WTC11 (cell line): ENCODE results near the gene MYL11. TPM values are rescaled to one million over a fixed set of nuclear protein-coding genes. Genes with fewer than 3 reads are reported as not detected.

Source experiments
- ARID4B ChIP-seq: sonication (generic); formaldehyde crosslinking; IDR thresholded peaks from 2 replicates; pipeline ENCODE4 v1.8.0; 2023; ENCODE audit warnings: missing genetic modification reagents, mild to moderate bottlenecking, borderline replicate concordance
- ATF6 ChIP-seq: sonication (generic); formaldehyde crosslinking; IDR thresholded peaks from 2 replicates; pipeline ENCODE4 v1.8.1; 2023; ENCODE audit warnings: mild to moderate bottlenecking, missing genetic modification reagents
- CREM ChIP-seq: sonication (generic); formaldehyde crosslinking; IDR thresholded peaks from 2 replicates; pipeline ENCODE4 v1.8.1; 2022; ENCODE audit warnings: mild to moderate bottlenecking, missing genetic modification reagents, moderate library complexity
- E2F1 ChIP-seq: sonication (generic); formaldehyde crosslinking; IDR thresholded peaks from 2 replicates; pipeline ENCODE4 v1.8.0; 2022; ENCODE audit warnings: mild to moderate bottlenecking, missing genetic modification reagents
- E2F5 ChIP-seq: sonication (generic); formaldehyde crosslinking; IDR thresholded peaks from 2 replicates; pipeline ENCODE4 v1.8.1; 2022; ENCODE audit warnings: mild to moderate bottlenecking, moderate library complexity, missing genetic modification reagents
- EMX1 ChIP-seq: fragments of 250-450 bp; sonication (Bioruptor Pico); IDR thresholded peaks from 2 replicates; pipeline ENCODE4 v1.8.0; 2021; ENCODE audit warnings: mild to moderate bottlenecking
- ERG ChIP-seq: fragments of 250-450 bp; sonication (Bioruptor Pico); IDR thresholded peaks from 2 replicates; pipeline ENCODE4 v1.8.0; 2021; ENCODE audit warnings: mild to moderate bottlenecking
- ESRRA ChIP-seq: sonication (generic); formaldehyde crosslinking; IDR thresholded peaks from 2 replicates; pipeline ENCODE4 v1.8.1; 2022; ENCODE audit warnings: mild to moderate bottlenecking, missing genetic modification reagents, borderline replicate concordance
- FOXP1 ChIP-seq: sonication (generic); formaldehyde crosslinking; IDR thresholded peaks from 2 replicates; pipeline ENCODE4 v1.8.0; 2022; ENCODE audit warnings: missing genetic modification reagents, mild to moderate bottlenecking, moderate library complexity, borderline replicate concordance
- GABPB1 ChIP-seq: sonication (generic); formaldehyde crosslinking; IDR thresholded peaks from 2 replicates; pipeline ENCODE4 v1.8.1; 2023; ENCODE audit warnings: mild to moderate bottlenecking, missing genetic modification reagents
- HMGXB4 ChIP-seq: sonication (generic); formaldehyde crosslinking; IDR thresholded peaks from 2 replicates; pipeline ENCODE4 v1.8.1; 2023; ENCODE audit warnings: mild to moderate bottlenecking, moderate library complexity, missing genetic modification reagents
- JUN ChIP-seq: sonication (generic); formaldehyde crosslinking; IDR thresholded peaks from 2 replicates; pipeline ENCODE4 v1.8.0; 2023; ENCODE audit warnings: mild to moderate bottlenecking, missing genetic modification reagents
- KAT7 ChIP-seq: sonication (generic); formaldehyde crosslinking; IDR thresholded peaks from 2 replicates; pipeline ENCODE4 v1.8.1; 2023; ENCODE audit warnings: missing genetic modification reagents, mild to moderate bottlenecking, borderline replicate concordance
- NFE2L1 ChIP-seq: sonication (generic); formaldehyde crosslinking; IDR thresholded peaks from 2 replicates; pipeline ENCODE4 v1.8.1; 2023; ENCODE audit warnings: missing genetic modification reagents
- STAT6 ChIP-seq: sonication (generic); formaldehyde crosslinking; conservative IDR thresholded peaks from 2 replicates; pipeline ENCODE4 v1.8.1; 2023; ENCODE audit warnings: mild to moderate bottlenecking, low read depth, missing genetic modification reagents, moderate library complexity
- TEAD1 ChIP-seq: sonication (generic); formaldehyde crosslinking; IDR thresholded peaks from 2 replicates; pipeline ENCODE4 v1.8.0; 2022; ENCODE audit warnings: mild to moderate bottlenecking, missing genetic modification reagents
- TP53 ChIP-seq: sonication (generic); formaldehyde crosslinking; IDR thresholded peaks from 2 replicates; pipeline ENCODE4 v1.8.1; 2023; ENCODE audit warnings: mild to moderate bottlenecking, missing genetic modification reagents
- USF1 ChIP-seq: sonication (generic); formaldehyde crosslinking; IDR thresholded peaks from 2 replicates; pipeline ENCODE4 v1.8.0; 2022; ENCODE audit warnings: mild to moderate bottlenecking, missing genetic modification reagents
- ZBTB21 ChIP-seq: sonication (generic); formaldehyde crosslinking; IDR thresholded peaks from 2 replicates; pipeline ENCODE4 v1.8.1; 2023; ENCODE audit warnings: mild to moderate bottlenecking, missing genetic modification reagents, borderline replicate concordance
- ZNF425 ChIP-seq: fragments of 250-450 bp; sonication (Bioruptor Pico); conservative IDR thresholded peaks from 2 replicates; pipeline ENCODE4 v1.9.0; 2021; ENCODE audit warnings: mild to moderate bottlenecking
- total RNA-seq: library from RNA; stranded (reverse); gene quantifications from 3 replicates; pipeline ENCODE4 v1.2.3, GENCODE V29; 2021

Gene MYL11
- total RNA-seq, 1 experiment from 2014 or later = 1.3 TPM

- peak; percentile 91 for TF ChIP-seq USF1 (CRISPR knock-in tag)
- TF ChIP-seq STAT6 (CRISPR knock-in tag) = no peak
- TF ChIP-seq GABPB1 (CRISPR knock-in tag) = peak; percentile 80
- no peak for TF ChIP-seq E2F1 (CRISPR knock-in tag)
- TF ChIP-seq FOXP1 (CRISPR knock-in tag) = no peak; the same call in 1 of the 2 replicates
- TF ChIP-seq TP53 (CRISPR knock-in tag) = no peak
- 0 out of 2 replicates have a peak, but pooled peaks have one; percentile 21 for TF ChIP-seq E2F5
- TF ChIP-seq ATF6 (CRISPR knock-in tag) = no peak
- no peak for TF ChIP-seq ESRRA (CRISPR knock-in tag)
- no peak for TF ChIP-seq KAT7
- no peak for TF ChIP-seq EMX1 (CRISPR knock-in tag)
- TF ChIP-seq ZNF425 = no peak; the same call in 1 of the 2 replicates
- no peak for TF ChIP-seq NFE2L1 (CRISPR knock-in tag)
- TF ChIP-seq CREM (CRISPR knock-in tag) = peak; percentile 81; the same call in 1 of the 2 replicates
- no peak for TF ChIP-seq ERG (CRISPR knock-in tag)
- TF ChIP-seq ZBTB21 (CRISPR knock-in tag) = no peak
- TF ChIP-seq JUN (CRISPR knock-in tag) = no peak
- no peak for TF ChIP-seq HMGXB4
- TF ChIP-seq ARID4B (CRISPR knock-in tag) = peak; percentile 67; the same call in 1 of the 2 replicates
- TF ChIP-seq TEAD1 (CRISPR knock-in tag) = peak; percentile 65; the same call in 1 of the 2 replicates
Observed at GRCh38 chr16:30355144-30355953, 19.3 kb upstream of the MYL11 start, which contains the start of gene CD2BP2 (continued).
